ENCODE data around the gene DBI.
"Not testable (repeated sequence)": the region's sequence is repeated elsewhere in the genome, so short reads cannot be mapped to it uniquely, and the experiment has no call there.

The DBI gene

GRCh38 chr2:119397196-119397595, 30.4 kb downstream of the DBI start:
- WGBS (ENCODE audit: insufficient coverage, insufficient read length), result no CpG with 5 or more reads among the region's 6 CpGs

GRCh38 chr2:119402106-119402505, 35.3 kb downstream of the DBI start:
- Histone ChIP-seq H3K27ac (ENCODE audit: low read length) (no peak overlapping the region), H3K9me3 (ENCODE audit: control insufficient read depth, insufficient read depth, low read length) (no peaks in the 10 kb centered on the region), H3K4me3 (ENCODE audit: low read length) (no peak overlapping the region), H3K36me3 (ENCODE audit: control insufficient read depth, insufficient read depth, low read length) (no peaks in the 10 kb centered on the region), H3K27me3 (ENCODE audit: control insufficient read depth, insufficient read depth, low read length) (no peaks in the 10 kb centered on the region), H3K4me1 (ENCODE audit: control insufficient read depth, insufficient read depth, low read length) (no peaks in the 10 kb centered on the region)
- WGBS (ENCODE audit: insufficient coverage, insufficient read length), result no CpG with 5 or more reads among the region's 5 CpGs
- DNase-seq (ENCODE audit: low read depth, low spot score), result no peak

More at GRCh38 chr2:119397196-119397595, 30.4 kb downstream of the DBI start:
- no peaks in the 10 kb centered on the region for H3K27me3 ChIP-seq (ENCODE audit: control insufficient read depth, insufficient read depth, low read length)
- no peak overlapping the region for H3K4me3 ChIP-seq (ENCODE audit: low read length)
- H3K27ac ChIP-seq (ENCODE audit: low read length), result no peak overlapping the region
- no peak for DNase-seq (ENCODE audit: low read depth, low spot score)
- no peaks in the 10 kb centered on the region for H3K36me3 ChIP-seq (ENCODE audit: control insufficient read depth, insufficient read depth, low read length)
- no peaks in the 10 kb centered on the region for H3K4me1 ChIP-seq (ENCODE audit: control insufficient read depth, insufficient read depth, low read length)
- H3K9me3 ChIP-seq (ENCODE audit: control insufficient read depth, insufficient read depth, low read length), result no peaks in the 10 kb centered on the region

- no peak overlapping the region for H3K4me3 ChIP-seq (ENCODE audit: low read length)
- H3K4me1 ChIP-seq (ENCODE audit: control insufficient read depth, insufficient read depth, low read length), result no peaks in the 10 kb centered on the region
- H3K36me3 ChIP-seq (ENCODE audit: control insufficient read depth, insufficient read depth, low read length), result no peaks in the 10 kb centered on the region
- H3K9me3 ChIP-seq (ENCODE audit: control insufficient read depth, insufficient read depth, low read length), result no peaks in the 10 kb centered on the region
- no peak overlapping the region for H3K27ac ChIP-seq (ENCODE audit: low read length)
- H3K27me3 ChIP-seq (ENCODE audit: control insufficient read depth, insufficient read depth, low read length), result no peaks in the 10 kb centered on the region
- no CpG with 5 or more reads among the region's 10 CpGs for WGBS (ENCODE audit: insufficient coverage, insufficient read length)
- no peak for DNase-seq (ENCODE audit: low read depth, low spot score)
These were observed 36.1 kb downstream of the DBI start for GRCh38 chr2:119402645-119403560.

GRCh38 chr2:119403618-119404017, 36.8 kb downstream of the DBI start:
- not testable (repeated sequence) for H3K36me3 ChIP-seq (ENCODE audit: control insufficient read depth, insufficient read depth, low read length); H3K27ac ChIP-seq (ENCODE audit: low read length); DNase-seq (ENCODE audit: low read depth, low spot score); H3K4me3 ChIP-seq (ENCODE audit: low read length); H3K9me3 ChIP-seq (ENCODE audit: control insufficient read depth, insufficient read depth, low read length); H3K4me1 ChIP-seq (ENCODE audit: control insufficient read depth, insufficient read depth, low read length); H3K27me3 ChIP-seq (ENCODE audit: control insufficient read depth, insufficient read depth, low read length)
- no CpG with 5 or more reads among the region's 12 CpGs for WGBS (ENCODE audit: insufficient coverage, insufficient read length)

- H3K36me3 ChIP-seq (ENCODE audit: control insufficient read depth, insufficient read depth, low read length), result no peaks in the 10 kb centered on the region
- no peaks in the 10 kb centered on the region for H3K27me3 ChIP-seq (ENCODE audit: control insufficient read depth, insufficient read depth, low read length)
- no peak for DNase-seq (ENCODE audit: low read depth, low spot score)
- no CpG with 5 or more reads among the region's 2 CpGs for WGBS (ENCODE audit: insufficient coverage, insufficient read length)
- H3K4me1 ChIP-seq (ENCODE audit: control insufficient read depth, insufficient read depth, low read length), result no peaks in the 10 kb centered on the region
- H3K27ac ChIP-seq (ENCODE audit: low read length), result no peak overlapping the region
- no peaks in the 10 kb centered on the region for H3K9me3 ChIP-seq (ENCODE audit: control insufficient read depth, insufficient read depth, low read length)
- no peak overlapping the region for H3K4me3 ChIP-seq (ENCODE audit: low read length)
These were observed 38.4 kb downstream of the DBI start for GRCh38 chr2:119405151-119405550.

GRCh38 chr2:119407430-119408220, 40.8 kb downstream of the DBI start:
- DNase-seq (ENCODE audit: low read depth, low spot score), result no peak
- H3K9me3 ChIP-seq (ENCODE audit: control insufficient read depth, insufficient read depth, low read length), result no peaks in the 10 kb centered on the region
- no CpG with 5 or more reads among the region's 7 CpGs for WGBS (ENCODE audit: insufficient coverage, insufficient read length)
- H3K4me3 ChIP-seq (ENCODE audit: low read length), result no peak overlapping the region
- H3K4me1 ChIP-seq (ENCODE audit: control insufficient read depth, insufficient read depth, low read length), result no peaks in the 10 kb centered on the region
- no peaks in the 10 kb centered on the region for H3K27me3 ChIP-seq (ENCODE audit: control insufficient read depth, insufficient read depth, low read length)
- H3K36me3 ChIP-seq (ENCODE audit: control insufficient read depth, insufficient read depth, low read length), result no peaks in the 10 kb centered on the region
- H3K27ac ChIP-seq (ENCODE audit: low read length), result no peak overlapping the region

- WGBS (ENCODE audit: insufficient coverage, insufficient read length), result no CpG with 5 or more reads among the region's 5 CpGs
- Histone ChIP-seq H3K4me3 (ENCODE audit: low read length) (no peak overlapping the region), H3K27ac (ENCODE audit: low read length) (no peak overlapping the region), H3K4me1 (ENCODE audit: control insufficient read depth, insufficient read depth, low read length) (no peaks in the 10 kb centered on the region), H3K36me3 (ENCODE audit: control insufficient read depth, insufficient read depth, low read length) (no peaks in the 10 kb centered on the region), H3K9me3 (ENCODE audit: control insufficient read depth, insufficient read depth, low read length) (no peaks in the 10 kb centered on the region), H3K27me3 (ENCODE audit: control insufficient read depth, insufficient read depth, low read length) (no peaks in the 10 kb centered on the region)
- no peak for DNase-seq (ENCODE audit: low read depth, low spot score)
These were observed 41.4 kb downstream of the DBI start for GRCh38 chr2:119408221-119408619.

- H3K4me3 ChIP-seq (ENCODE audit: low read length), result no peak overlapping the region
- no peaks in the 10 kb centered on the region for H3K4me1 ChIP-seq (ENCODE audit: control insufficient read depth, insufficient read depth, low read length)
- no peak overlapping the region for H3K27ac ChIP-seq (ENCODE audit: low read length)
- DNase-seq (ENCODE audit: low read depth, low spot score), result no peak
- no peaks in the 10 kb centered on the region for H3K27me3 ChIP-seq (ENCODE audit: control insufficient read depth, insufficient read depth, low read length)
- no peaks in the 10 kb centered on the region for H3K9me3 ChIP-seq (ENCODE audit: control insufficient read depth, insufficient read depth, low read length)
- WGBS (ENCODE audit: insufficient coverage, insufficient read length), result no CpG with 5 or more reads among the region's 4 CpGs
- H3K36me3 ChIP-seq (ENCODE audit: control insufficient read depth, insufficient read depth, low read length), result no peaks in the 10 kb centered on the region
These were observed 42.7 kb downstream of the DBI start for GRCh38 chr2:119409506-119409905.

- no peaks in the 10 kb centered on the region for H3K27me3 ChIP-seq (ENCODE audit: control insufficient read depth, insufficient read depth, low read length)
- H3K9me3 ChIP-seq (ENCODE audit: control insufficient read depth, insufficient read depth, low read length), result no peaks in the 10 kb centered on the region
- no peaks in the 10 kb centered on the region for H3K4me1 ChIP-seq (ENCODE audit: control insufficient read depth, insufficient read depth, low read length)
- no peak overlapping the region for H3K4me3 ChIP-seq (ENCODE audit: low read length)
- DNase-seq (ENCODE audit: low read depth, low spot score), result no peak
- no peak overlapping the region for H3K27ac ChIP-seq (ENCODE audit: low read length)
- WGBS (ENCODE audit: insufficient coverage, insufficient read length), result no CpG with 5 or more reads among the region's 3 CpGs
- H3K36me3 ChIP-seq (ENCODE audit: control insufficient read depth, insufficient read depth, low read length), result no peaks in the 10 kb centered on the region
These were observed 48.1 kb downstream of the DBI start for GRCh38 chr2:119414894-119415293.

GRCh38 chr2:119415630-119416029, 48.9 kb downstream of the DBI start:
- Histone ChIP-seq H3K4me3 (ENCODE audit: low read length) (no peak overlapping the region), H3K27ac (ENCODE audit: low read length) (no peak overlapping the region), H3K36me3 (ENCODE audit: control insufficient read depth, insufficient read depth, low read length) (no peaks in the 10 kb centered on the region), H3K27me3 (ENCODE audit: control insufficient read depth, insufficient read depth, low read length) (no peaks in the 10 kb centered on the region), H3K4me1 (ENCODE audit: control insufficient read depth, insufficient read depth, low read length) (no peaks in the 10 kb centered on the region), H3K9me3 (ENCODE audit: control insufficient read depth, insufficient read depth, low read length) (no peaks in the 10 kb centered on the region)
- WGBS (ENCODE audit: insufficient coverage, insufficient read length), result no CpG with 5 or more reads among the region's 1 CpG
- no peak for DNase-seq (ENCODE audit: low read depth, low spot score)
